Sigmoid colon (tissue), 7 donors: ENCODE measurements around the gene KRIT1. TPM values are rescaled to one million over a fixed set of nuclear protein-coding genes. Genes with fewer than 3 reads are reported as not detected.
"Not testable (repeated sequence)": the region's sequence is repeated elsewhere in the genome, so short reads cannot be mapped to it uniquely, and the experiment has no call there.

Experiments
- DNase-seq: peaks from one replicate; pipeline ENCODE4 v3.0.0-alpha.2; 2019
- H3K27ac ChIP-seq, 4 donors: fragments of 200-600 bp; sonication (generic); one replicate each; pipeline ENCODE4 v1.5.1; 2016 to 2019; ENCODE audit warnings: mild to moderate bottlenecking in 1 of 4
- H3K27me3 ChIP-seq, 3 donors: fragments of 200-600 bp; sonication (generic); one replicate each; pipeline ENCODE4 v1.5.1; 2019; ENCODE audit warnings: mild to moderate bottlenecking in 1 of 3
- H3K36me3 ChIP-seq, 4 donors: fragments of 200-600 bp; sonication (generic); one replicate each; pipeline ENCODE4 v1.5.1; 2016 to 2019
- H3K4me1 ChIP-seq, 4 donors: fragments of 200-600 bp; sonication (generic); one replicate each; pipeline ENCODE4 v1.5.1; 2017 to 2019
- H3K4me3 ChIP-seq, 4 donors: fragments of 200-600 bp; sonication (generic); one replicate each; pipeline ENCODE4 v1.5.1; 2017 to 2019; ENCODE audit warnings: mild to moderate bottlenecking in 2 of 4, moderate library complexity in 1 of 4
- H3K9me3 ChIP-seq, 4 donors: fragments of 200-600 bp in 3 of 4; sonication (generic) in 3 of 4; one replicate each; pipeline versions ENCODE4 v1.5.1 to v1.6.1; 2013 to 2019
- EP300 ChIP-seq, 4 donors: sonication (generic); formaldehyde crosslinking; IDR thresholded peaks; one replicate each; pipeline ENCODE4 v1.6.1; 2017; ENCODE audit warnings: antibody characterized with exemption in 4 of 4
- POLR2A ChIP-seq, 2 donors: fragments of 450-650 bp; IDR thresholded peaks; one replicate each; pipeline ENCODE4 v1.6.1; 2016; ENCODE audit warnings: antibody characterized with exemption in 2 of 2, mild to moderate bottlenecking in 2 of 2, moderate library complexity in 2 of 2
- POLR2AphosphoS5 ChIP-seq, 4 donors: sonication (generic); formaldehyde crosslinking; IDR thresholded peaks; one replicate each; pipeline ENCODE4 v1.6.1; 2017; ENCODE audit warnings: antibody characterized with exemption in 4 of 4
- WGBS, 2 donors: extraction: QIAGEN DNeasy Blood & Tissue Kit; methylation state at CpG; one replicate each; pipeline ENCODE4 v1.1.7; 2013; 5-methylcytosine and 5-hydroxymethylcytosine counted together
- intact Hi-C: fragments of 100-400 bp; cut with DNase I; formaldehyde crosslinking; loops from one replicate; pipeline ENCODE4 v1.15.1; 2023
- polyA plus RNA-seq, 3 donors: library from polyadenylated mRNA; stranded (reverse); fragments of 200-250 nt; gene quantifications; one replicate each; pipeline ENCODE4 v1.2.3, GENCODE V29; 2013
- total RNA-seq, 4 donors: library from RNA; depleted of rRNA; stranded (reverse); fragments of >200 nt; gene quantifications; one replicate each; pipeline ENCODE4 v1.1.0, GENCODE V29; 2016
- TF ChIP-seq, protein P1 (sequence below), 4 experiments: fragments of 450-650 bp in 3 of 4; fragments of 200-600 bp in 1 of 4; IDR thresholded peaks; one replicate each; pipeline ENCODE4 v1.5.1; 2016 to 2019; ENCODE audit warnings: antibody characterized with exemption in 4 of 4, mild to moderate bottlenecking in 3 of 4, moderate library complexity in 2 of 4
- donor health status: healthy with polysubstance abuse.
- donor health status: Bipolar disorder and iron deficiency.
- donor health status: healthy.

KRIT1 gene
- total and polyA plus RNA-seq, 7 donors: 13.9 to 97.2 (median 69.1) TPM

DNA sequence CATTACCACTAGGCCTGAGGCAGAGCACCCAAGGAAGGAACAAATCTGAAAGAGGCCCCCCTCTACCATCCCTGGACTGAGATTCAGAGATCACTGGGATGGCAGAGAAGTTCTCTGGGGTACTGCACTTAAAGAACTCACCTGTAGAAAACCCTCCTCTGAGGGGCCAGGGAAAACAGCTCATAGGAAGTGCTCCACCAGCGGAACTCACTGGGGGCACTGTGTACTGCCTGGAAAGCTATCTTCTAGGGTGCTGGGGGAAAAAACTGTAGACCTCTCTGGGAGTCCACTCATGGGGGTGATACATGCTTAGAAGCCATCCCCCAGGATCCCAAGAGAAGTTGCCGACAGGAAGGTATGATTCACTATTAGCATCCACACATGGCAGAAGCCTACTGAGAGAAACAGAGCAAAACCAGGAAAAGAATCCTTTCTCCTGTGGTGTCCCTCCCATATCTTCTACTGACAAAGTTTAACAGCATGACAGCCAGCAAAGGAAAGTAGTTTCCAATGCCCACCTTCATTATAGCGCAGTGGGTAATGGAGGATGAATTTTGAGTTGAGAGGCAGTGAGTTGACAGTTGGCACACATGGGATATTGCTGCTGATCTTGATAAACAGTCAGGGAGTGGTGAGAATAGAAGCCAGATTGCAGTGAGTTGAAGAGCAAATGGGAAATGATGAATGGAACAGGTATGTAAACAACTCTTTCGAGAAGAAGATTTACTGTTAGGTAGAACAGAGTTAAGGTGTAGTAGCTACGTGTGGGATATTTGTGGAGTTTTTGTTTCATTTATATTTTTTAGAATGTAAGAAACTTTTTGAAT lies 20.9 kb upstream of the KRIT1 start:
- 85 to 90% methylated on average over 5 of the region's 5 CpGs for WGBS, 2 donors
- intact Hi-C loops: no loop called here

GRCh38 chr7:92260248-92260781 lies 14.6 kb upstream of the KRIT1 start:
- Histone ChIP-seq H3K36me3 (no peaks in the 10 kb centered on the region), H3K27ac (no peak overlapping the region), H3K9me3 (no peaks in the 10 kb centered on the region), H3K4me3 (no peak overlapping the region), H3K4me1 (no peaks in the 10 kb centered on the region), H3K27me3 (no peaks in the 10 kb centered on the region)
- intact Hi-C loops: no loop called here
- TF ChIP-seq EP300 (IDR thresholded peaks at IDR 0.05) (no peak), POLR2AphosphoS5 (IDR thresholded peaks at IDR 0.05) (no peak), POLR2A (IDR thresholded peaks at IDR 0.05) (no peak)
- TF ChIP-seq, protein P1, sequence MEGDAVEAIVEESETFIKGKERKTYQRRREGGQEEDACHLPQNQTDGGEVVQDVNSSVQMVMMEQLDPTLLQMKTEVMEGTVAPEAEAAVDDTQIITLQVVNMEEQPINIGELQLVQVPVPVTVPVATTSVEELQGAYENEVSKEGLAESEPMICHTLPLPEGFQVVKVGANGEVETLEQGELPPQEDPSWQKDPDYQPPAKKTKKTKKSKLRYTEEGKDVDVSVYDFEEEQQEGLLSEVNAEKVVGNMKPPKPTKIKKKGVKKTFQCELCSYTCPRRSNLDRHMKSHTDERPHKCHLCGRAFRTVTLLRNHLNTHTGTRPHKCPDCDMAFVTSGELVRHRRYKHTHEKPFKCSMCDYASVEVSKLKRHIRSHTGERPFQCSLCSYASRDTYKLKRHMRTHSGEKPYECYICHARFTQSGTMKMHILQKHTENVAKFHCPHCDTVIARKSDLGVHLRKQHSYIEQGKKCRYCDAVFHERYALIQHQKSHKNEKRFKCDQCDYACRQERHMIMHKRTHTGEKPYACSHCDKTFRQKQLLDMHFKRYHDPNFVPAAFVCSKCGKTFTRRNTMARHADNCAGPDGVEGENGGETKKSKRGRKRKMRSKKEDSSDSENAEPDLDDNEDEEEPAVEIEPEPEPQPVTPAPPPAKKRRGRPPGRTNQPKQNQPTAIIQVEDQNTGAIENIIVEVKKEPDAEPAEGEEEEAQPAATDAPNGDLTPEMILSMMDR (IDR thresholded peaks at IDR 0.05): no peak
- 79 to 88% methylated on average over 7 of the region's 7 CpGs for WGBS, 2 donors
- DNase-seq: no peak

More for the DNA sequence above, 20.9 kb upstream of the KRIT1 start:
- no peak for DNase-seq
- Histone ChIP-seq H3K4me1 (no peaks in the 10 kb centered on the region), H3K27ac (no peak overlapping the region), H3K4me3 (no peak overlapping the region), H3K9me3 (no peaks in the 10 kb centered on the region), H3K36me3 (no peaks in the 10 kb centered on the region), H3K27me3 (no peaks in the 10 kb centered on the region)
- TF ChIP-seq, protein P1 (IDR thresholded peaks at IDR 0.05): no peak
- TF ChIP-seq POLR2AphosphoS5 (IDR thresholded peaks at IDR 0.05) (no peak), POLR2A (IDR thresholded peaks at IDR 0.05) (no peak), EP300 (IDR thresholded peaks at IDR 0.05) (no peak)

- 81 to 94% methylated on average over 2 of the region's 2 CpGs for WGBS, 2 donors
- Histone ChIP-seq H3K36me3 (no peaks in the 10 kb centered on the region), H3K27ac (no peak overlapping the region), H3K27me3 (no peaks in the 10 kb centered on the region), H3K4me3 (no peak overlapping the region), H3K9me3 (no peaks in the 10 kb centered on the region), H3K4me1 (no peaks in the 10 kb centered on the region)
- DNase-seq: no peak
- intact Hi-C loops: no loop called here
- TF ChIP-seq POLR2A (IDR thresholded peaks at IDR 0.05): no peak
- no peak for TF ChIP-seq POLR2AphosphoS5 (IDR thresholded peaks at IDR 0.05)
- no peak for TF ChIP-seq EP300 (IDR thresholded peaks at IDR 0.05)
- TF ChIP-seq, protein P1 (IDR thresholded peaks at IDR 0.05): no peak
Measured at GRCh38 chr7:92259610-92260247, 14.0 kb upstream of the KRIT1 start.

GRCh38 chr7:92259062-92259461 lies 13.3 kb upstream of the KRIT1 start:
- DNase-seq: no peak
- Histone ChIP-seq H3K36me3 (no peaks in the 10 kb centered on the region), H3K27ac (no peak overlapping the region), H3K27me3 (no peaks in the 10 kb centered on the region), H3K4me1 (no peaks in the 10 kb centered on the region), H3K9me3 (no peaks in the 10 kb centered on the region), H3K4me3 (no peak overlapping the region)
- intact Hi-C loops: no loop called here
- TF ChIP-seq EP300 (IDR thresholded peaks at IDR 0.05) (no peak), POLR2A (IDR thresholded peaks at IDR 0.05) (no peak), POLR2AphosphoS5 (IDR thresholded peaks at IDR 0.05) (no peak)
- WGBS, 2 donors: 94 to 98% methylated on average over 4 of the region's 4 CpGs

- Histone ChIP-seq H3K4me1 (no peaks in the 10 kb centered on the region), H3K27me3 (no peaks in the 10 kb centered on the region), H3K4me3 (no peak overlapping the region), H3K36me3 (no peaks in the 10 kb centered on the region), H3K27ac (no peak overlapping the region), H3K9me3 (no peaks in the 10 kb centered on the region)
- no peak for DNase-seq
- TF ChIP-seq POLR2A (IDR thresholded peaks at IDR 0.05) (no peak), POLR2AphosphoS5 (IDR thresholded peaks at IDR 0.05) (no peak), EP300 (IDR thresholded peaks at IDR 0.05) (no peak)
- TF ChIP-seq, protein P1 (IDR thresholded peaks at IDR 0.05): no peak
- WGBS, 2 donors: 95 to 96% methylated on average over 4 of the region's 4 CpGs
- intact Hi-C loops: no loop called here
Measured at GRCh38 chr7:92255308-92255707, 9.6 kb upstream of the KRIT1 start.

GRCh38 chr7:92254800-92255199 lies 9.1 kb upstream of the KRIT1 start:
- WGBS, 2 donors: 93 to 95% methylated on average over 1 of the region's 1 CpG
- H3K27ac ChIP-seq, H3K4me3 ChIP-seq, DNase-seq, H3K4me1 ChIP-seq, H3K9me3 ChIP-seq, intact Hi-C loops, H3K27me3 ChIP-seq, H3K36me3 ChIP-seq: not testable (repeated sequence)
